GM12892 (cell line): ENCODE measurements around the gene THEM4.
"Not testable (repeated sequence)": the region's sequence is repeated elsewhere in the genome, so short reads cannot be mapped to it uniquely, and the experiment has no call there.

ENCODE experiments used
- POLR2A ChIP-seq: IDR thresholded peaks from 2 replicates; pipeline ENCODE4 v1.6.1; 2011; ENCODE audit warnings: low read depth, low read length, control low read depth
- POLR2AphosphoS5 ChIP-seq: IDR thresholded peaks from 2 replicates; pipeline ENCODE4 v1.6.1; 2011; ENCODE audit warnings: low read depth, low read length, control low read depth
- TAF1 ChIP-seq: IDR thresholded peaks from 2 replicates; pipeline ENCODE4 v1.6.1; 2011; ENCODE audit warnings: low read depth, mild to moderate bottlenecking, control low read depth, low read length, borderline replicate concordance

- not testable (repeated sequence) for TF ChIP-seq TAF1, POLR2A, POLR2AphosphoS5
These were observed 25.4 kb downstream of the THEM4 start for GRCh38 chr1:151883898-151884297.
